Glomerular endothelial cell (primary cell): Measurements from ENCODE around the gene POLD4. TPM values are rescaled to one million over a fixed set of nuclear protein-coding genes. Genes with fewer than 3 reads are reported as not detected.

Source experiments
- DNase-seq: peaks from one replicate; pipeline ENCODE4 v3.0.0-alpha.2; 2011; ENCODE audit warnings: low read depth, low spot score; ENCODE audit errors: extremely low read depth
- total RNA-seq: library from RNA; depleted of rRNA; stranded (reverse); fragments of >200 nt; gene quantifications from 2 replicates; pipeline ENCODE4 v1.2.3, GENCODE V29; 2015

POLD4 gene
- total RNA-seq, 1 donor from 2014 or later: 120 TPM

- DNase-seq: no peak
These were observed 50.1 kb downstream of the POLD4 start, which contains the start of gene SSH3 for GRCh38 chr11:67303132-67303834. Gene SSH3, plus strand, starts transcription at chr11:67303530. Its CDS starts 96 bp downstream, at chr11:67303626.

- no peak for DNase-seq
These were observed 50.7 kb downstream of the POLD4 start for GRCh38 chr11:67302571-67303131.

GRCh38 chr11:67301951-67302516 is 51.3 kb downstream of the POLD4 start:
- no peak for DNase-seq

- DNase-seq: no peak
These were observed 51.9 kb downstream of the POLD4 start for GRCh38 chr11:67301313-67301921.

Other genes with a start within 250 kb of the POLD4 start
- 35.8 and 55.2 TPM in 2 replicates for gene KDM2A, start 234.3 kb downstream of the POLD4 start, total RNA-seq
- gene GRK2, start 87.1 kb downstream of the POLD4 start, total RNA-seq: 45.8 and 72.7 TPM in 2 replicates
- 27.9 and 44.2 TPM in 2 replicates for gene ANKRD13D, start 64.2 kb downstream of the POLD4 start, total RNA-seq
- gene SSH3, start 50.0 kb downstream of the POLD4 start, total RNA-seq: 16.7 and 19.2 TPM in 2 replicates
- gene CLCF1, start 20.1 kb upstream of the POLD4 start, total RNA-seq: 6.2 and 6.9 TPM in 2 replicates
- gene RAD9A, start 38.4 kb upstream of the POLD4 start, total RNA-seq: 7.3 and 8.7 TPM in 2 replicates
- 218 and 230 TPM in 2 replicates for gene PPP1CA, start 48.3 kb upstream of the POLD4 start, total RNA-seq
- 0.23 TPM in 1 of 2 replicates, not detected in the other for gene TBC1D10C, start 50.5 kb upstream of the POLD4 start, total RNA-seq
- gene CARNS1, start 62.1 kb upstream of the POLD4 start, total RNA-seq: 0.10 and 0.18 TPM in 2 replicates
- 39.4 and 39.9 TPM in 2 replicates for gene RPS6KB2, start 74.9 kb upstream of the POLD4 start, total RNA-seq
- gene PTPRCAP, start 84.1 kb upstream of the POLD4 start, total RNA-seq: 2.2 TPM in 1 of 2 replicates, not detected in the other
- 143 and 144 TPM in 2 replicates for gene CORO1B, start 89.9 kb upstream of the POLD4 start, total RNA-seq
- gene GPR152, start 99.2 kb upstream of the POLD4 start, total RNA-seq: not detected in 2 replicates
- gene CABP4, start 101.8 kb upstream of the POLD4 start, total RNA-seq: 1.3 and 1.7 TPM in 2 replicates
- 32.9 and 88.6 TPM in 2 replicates for gene TMEM134, start 115.7 kb upstream of the POLD4 start, total RNA-seq
- gene AIP, start 129.5 kb upstream of the POLD4 start, total RNA-seq: 43.2 and 51.9 TPM in 2 replicates
- gene PITPNM1, start 151.8 kb upstream of the POLD4 start, total RNA-seq: 18.7 and 64.1 TPM in 2 replicates
- gene CDK2AP2, start 154.6 kb upstream of the POLD4 start, total RNA-seq: 71.9 and 77.3 TPM in 2 replicates
- not detected in 2 replicates for gene CABP2, start 169.9 kb upstream of the POLD4 start, total RNA-seq
- 1,181 and 1,195 TPM in 2 replicates for gene GSTP1, start 230.3 kb upstream of the POLD4 start, total RNA-seq